OCI-LY1 (cell line): ENCODE data around the gene PPHLN1.
A peak's percentile ranks its signal among the peaks of the same experiment; 100 is the strongest.

ENCODE experiments used
- CTCF ChIP-seq: fragments of 200-600 bp; sonication (generic), shearing (Covaris generic); IDR thresholded peaks from 2 replicates; pipeline ENCODE4 v1.5.1; 2017; ENCODE audit warnings: mild to moderate bottlenecking, antibody characterized with exemption, low read length, moderate library complexity, mixed read lengths
- EZH2 ChIP-seq: fragments of 200-600 bp; sonication (generic), shearing (Covaris generic); IDR thresholded peaks from 2 replicates; pipeline ENCODE4 v1.8.0; 2017; ENCODE audit warnings: borderline replicate concordance, mixed run types, mild to moderate bottlenecking, antibody characterized with exemption, low read length, moderate library complexity, mixed read lengths

- TF ChIP-seq CTCF: peak; percentile 59; the same call in 1 of the 2 replicates
- no peak for TF ChIP-seq EZH2
These were observed 6.6 kb downstream of the PPHLN1 start for GRCh38 chr12:42332301-42333285.
